HepG2 (cell line): ENCODE data around the gene MACROH2A1. TPM values are rescaled to one million over a fixed set of nuclear protein-coding genes. Genes with fewer than 3 reads are reported as not detected.

Experiments
- BATF2 ChIP-seq: sonication (generic); formaldehyde crosslinking; IDR thresholded peaks from 2 replicates; pipeline ENCODE4 v1.8.0; 2022; ENCODE audit warnings: mild to moderate bottlenecking, missing genetic modification reagents, moderate library complexity
- BORCS8-MEF2B ChIP-seq: sonication (generic); formaldehyde crosslinking; IDR thresholded peaks from 2 replicates; pipeline ENCODE4 v1.8.0; 2022; ENCODE audit warnings: mild to moderate bottlenecking, missing genetic modification reagents
- CHD4 ChIP-seq: fragments of 200-600 bp; sonication (generic); IDR thresholded peaks from 2 replicates; pipeline ENCODE4 v1.7.0; 2017; ENCODE audit warnings: mild to moderate bottlenecking, low read length, borderline replicate concordance
- ELF3 ChIP-seq: IDR thresholded peaks from 2 replicates; pipeline ENCODE4 v1.6.1; 2016; ENCODE audit warnings: missing genetic modification reagents, missing compliant biosample characterization
- FOXO4 ChIP-seq: sonication (generic); formaldehyde crosslinking; conservative IDR thresholded peaks from 2 replicates; pipeline ENCODE4 v1.8.1; 2023; ENCODE audit warnings: missing genetic modification reagents
- NFYC ChIP-seq: IDR thresholded peaks from 2 replicates; pipeline ENCODE4 v1.6.1; 2016; ENCODE audit warnings: missing genetic modification reagents, missing compliant biosample characterization
- NONO ChIP-seq, 2 experiments: fragments of 450-650 bp in 1 of 2; sonication (generic) in 1 of 2; formaldehyde crosslinking in 1 of 2; IDR thresholded peaks in 1 of 2; conservative IDR thresholded peaks in 1 of 2; 2 replicates each; pipeline versions ENCODE4 v1.6.1 to v1.8.0; 2017 to 2022; ENCODE audit warnings: mild to moderate bottlenecking in 1 of 2, missing genetic modification reagents in 1 of 2, moderate library complexity in 1 of 2
- NPAS2 ChIP-seq: sonication (generic); formaldehyde crosslinking; IDR thresholded peaks from 2 replicates; pipeline ENCODE4 v1.8.0; 2022; ENCODE audit warnings: mild to moderate bottlenecking, missing genetic modification reagents, borderline replicate concordance
- RELA ChIP-seq: sonication (generic); formaldehyde crosslinking; IDR thresholded peaks from 2 replicates; pipeline ENCODE4 v1.4.0; 2020; ENCODE audit warnings: missing genetic modification reagents
- SKI ChIP-seq: fragments of 450-650 bp; IDR thresholded peaks from one replicate; pipeline ENCODE4 v1.6.1; 2018; ENCODE audit warnings: mild to moderate bottlenecking; ENCODE audit not compliant: partially characterized antibody
- SNAPC2 ChIP-seq: sonication (generic); formaldehyde crosslinking; IDR thresholded peaks from 2 replicates; pipeline ENCODE4 v1.8.1; 2022; ENCODE audit warnings: mild to moderate bottlenecking, missing genetic modification reagents
- TAF15 ChIP-seq: fragments of 200-400 bp; formaldehyde crosslinking; IDR thresholded peaks from one replicate; pipeline ENCODE4 v1.6.1; 2018; ENCODE audit warnings: mild to moderate bottlenecking, low read depth, low read length; ENCODE audit not compliant: poor library complexity, severe bottlenecking
- TMF1 ChIP-seq: sonication (generic); formaldehyde crosslinking; IDR thresholded peaks from 2 replicates; pipeline ENCODE4 v1.8.1; 2022; ENCODE audit warnings: low read depth, missing genetic modification reagents
- ZBTB39 ChIP-seq: sonication (generic); formaldehyde crosslinking; IDR thresholded peaks from 2 replicates; pipeline ENCODE4 v1.5.0; 2020; ENCODE audit warnings: missing genetic modification reagents
- ZBTB42 ChIP-seq: sonication (generic); formaldehyde crosslinking; IDR thresholded peaks from 2 replicates; pipeline ENCODE4 v1.5.0; 2020; ENCODE audit warnings: mild to moderate bottlenecking, missing genetic modification reagents
- ZFP62 ChIP-seq: sonication (generic); formaldehyde crosslinking; IDR thresholded peaks from 2 replicates; pipeline ENCODE4 v1.4.0; 2020; ENCODE audit warnings: missing genetic modification reagents
- ZNF138 ChIP-seq: sonication (generic); formaldehyde crosslinking; IDR thresholded peaks from 2 replicates; pipeline ENCODE4 v1.5.0; 2020; ENCODE audit warnings: mild to moderate bottlenecking, low read depth, missing genetic modification reagents
- ZNF33B ChIP-seq: sonication (generic); formaldehyde crosslinking; IDR thresholded peaks from 2 replicates; pipeline ENCODE4 v1.5.1; 2020; ENCODE audit warnings: mild to moderate bottlenecking, missing genetic modification reagents
- ZNF569 ChIP-seq: sonication (generic); formaldehyde crosslinking; IDR thresholded peaks from 2 replicates; pipeline ENCODE4 v1.5.0; 2020; ENCODE audit warnings: mild to moderate bottlenecking, missing genetic modification reagents, moderate library complexity, borderline replicate concordance
- ZNF619 ChIP-seq: sonication (generic); formaldehyde crosslinking; IDR thresholded peaks from 2 replicates; pipeline ENCODE4 v1.4.0; 2020; ENCODE audit warnings: mild to moderate bottlenecking, missing genetic modification reagents
- ZNF746 ChIP-seq: sonication (generic); formaldehyde crosslinking; IDR thresholded peaks from 2 replicates; pipeline ENCODE4 v1.8.0; 2022; ENCODE audit warnings: mild to moderate bottlenecking, missing genetic modification reagents
- ZNF75D ChIP-seq: sonication (generic); formaldehyde crosslinking; IDR thresholded peaks from 2 replicates; pipeline ENCODE4 v1.8.1; 2023; ENCODE audit warnings: missing genetic modification reagents, mild to moderate bottlenecking, borderline replicate concordance
- ZNF772 ChIP-seq: sonication (generic); formaldehyde crosslinking; IDR thresholded peaks from 2 replicates; pipeline ENCODE4 v1.5.0; 2020; ENCODE audit warnings: mild to moderate bottlenecking, missing genetic modification reagents
- ZSCAN22 ChIP-seq: sonication (generic); formaldehyde crosslinking; IDR thresholded peaks from 2 replicates; pipeline ENCODE4 v1.4.0; 2020; ENCODE audit warnings: mild to moderate bottlenecking, missing genetic modification reagents
- ZZZ3 ChIP-seq: sonication (generic); formaldehyde crosslinking; IDR thresholded peaks from 2 replicates; pipeline ENCODE4 v1.4.0; 2020; ENCODE audit warnings: missing genetic modification reagents, mild to moderate bottlenecking, borderline replicate concordance
- polyA plus RNA-seq, 8 experiments: library from polyadenylated mRNA; depleted of rRNA in 3 of 8; stranded (reverse) in 7 of 8; unstranded in 1 of 8; fragments of >200 nt; fragmentation: Illumina TruSeq in 4 of 8; extraction: Trizol in 4 of 8; gene quantifications; 2 replicates each; pipeline versions ENCODE4 v1.2.1 to v1.2.3, GENCODE V29; 2011 to 2016; ENCODE audit warnings: low read depth in 4 of 8, missing spikeins in 1 of 8, mixed read lengths in 1 of 8; ENCODE audit not compliant: insufficient read depth in 1 of 8
- total RNA-seq, 5 experiments: library from RNA; depleted of rRNA; stranded (reverse); fragments of >200 nt; fragmentation: Illumina TruSeq; extraction: Trizol; gene quantifications; 2 replicates each; pipeline ENCODE4 v1.2.3, GENCODE V29; 2016; ENCODE audit warnings: low read depth in 1 of 5
- TF ChIP-seq, protein P1 (sequence below): sonication (generic); formaldehyde crosslinking; IDR thresholded peaks from 2 replicates; pipeline ENCODE4 v1.8.0; 2022; ENCODE audit warnings: mild to moderate bottlenecking, missing genetic modification reagents

MACROH2A1 gene
- total and polyA plus RNA-seq, 2 of the 13 experiments (the other 11 are each of a cell fraction or from before 2014, with no cell fraction given): 69.1 to 158 TPM

- TF ChIP-seq ZNF619 (CRISPR knock-in tag) (no peak), ZNF569 (CRISPR knock-in tag) (no peak), ZNF746 (no peak), FOXO4 (CRISPR knock-in tag) (no peak), SKI (peak; percentile 69), ZZZ3 (CRISPR knock-in tag) (no peak), ZNF75D (CRISPR knock-in tag) (no peak), ELF3 (CRISPR knock-in tag) (no peak), ZBTB39 (CRISPR knock-in tag) (no peak), ZNF772 (CRISPR knock-in tag) (no peak), TAF15 (no peak), ZFP62 (CRISPR knock-in tag) (no peak), RELA (CRISPR knock-in tag) (no peak), ZSCAN22 (CRISPR knock-in tag) (no peak), NONO (IDR thresholded peaks at IDR 0.05) (no peak), NONO (CRISPR knock-in tag; conservative IDR thresholded peaks at IDR 0.05) (no peak), ZNF33B (CRISPR knock-in tag) (no peak), BORCS8-MEF2B (CRISPR knock-in tag) (no peak), BATF2 (CRISPR knock-in tag) (no peak), CHD4 (no peak), TMF1 (no peak), SNAPC2 (CRISPR knock-in tag) (peak; percentile 39; the same call in 1 of the 2 replicates), NFYC (no peak), ZBTB42 (no peak), NPAS2 (CRISPR knock-in tag) (no peak), ZNF138 (CRISPR knock-in tag) (no peak)
- TF ChIP-seq, protein P1, sequence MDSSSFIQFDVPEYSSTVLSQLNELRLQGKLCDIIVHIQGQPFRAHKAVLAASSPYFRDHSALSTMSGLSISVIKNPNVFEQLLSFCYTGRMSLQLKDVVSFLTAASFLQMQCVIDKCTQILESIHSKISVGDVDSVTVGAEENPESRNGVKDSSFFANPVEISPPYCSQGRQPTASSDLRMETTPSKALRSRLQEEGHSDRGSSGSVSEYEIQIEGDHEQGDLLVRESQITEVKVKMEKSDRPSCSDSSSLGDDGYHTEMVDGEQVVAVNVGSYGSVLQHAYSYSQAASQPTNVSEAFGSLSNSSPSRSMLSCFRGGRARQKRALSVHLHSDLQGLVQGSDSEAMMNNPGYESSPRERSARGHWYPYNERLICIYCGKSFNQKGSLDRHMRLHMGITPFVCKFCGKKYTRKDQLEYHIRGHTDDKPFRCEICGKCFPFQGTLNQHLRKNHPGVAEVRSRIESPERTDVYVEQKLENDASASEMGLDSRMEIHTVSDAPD (CRISPR knock-in tag): 0 out of 2 replicates have a peak, but pooled peaks have one; percentile 24
Observed at GRCh38 chr5:135324897-135325650, 74.0 kb downstream of the MACROH2A1 start (continued).
